Stimulated activated CD4-positive, alpha-beta T cell treated with anti-CD3 and anti-CD28 coated beads, Interleukin-1b, Interleukin-23, amount 100 ng/mL, for 24 hours (primary cell): ENCODE measurements around the gene PDE7B.
A peak's percentile ranks its signal among the peaks of the same experiment; 100 is the strongest.

ENCODE experiments used
- DNase-seq, 4 experiments: peaks; one replicate each; pipeline ENCODE4 v3.0.0-alpha.2; 2020; ENCODE audit warnings: low read depth in 4 of 4, low spot score in 1 of 4

Gene PDE7B

DNA sequence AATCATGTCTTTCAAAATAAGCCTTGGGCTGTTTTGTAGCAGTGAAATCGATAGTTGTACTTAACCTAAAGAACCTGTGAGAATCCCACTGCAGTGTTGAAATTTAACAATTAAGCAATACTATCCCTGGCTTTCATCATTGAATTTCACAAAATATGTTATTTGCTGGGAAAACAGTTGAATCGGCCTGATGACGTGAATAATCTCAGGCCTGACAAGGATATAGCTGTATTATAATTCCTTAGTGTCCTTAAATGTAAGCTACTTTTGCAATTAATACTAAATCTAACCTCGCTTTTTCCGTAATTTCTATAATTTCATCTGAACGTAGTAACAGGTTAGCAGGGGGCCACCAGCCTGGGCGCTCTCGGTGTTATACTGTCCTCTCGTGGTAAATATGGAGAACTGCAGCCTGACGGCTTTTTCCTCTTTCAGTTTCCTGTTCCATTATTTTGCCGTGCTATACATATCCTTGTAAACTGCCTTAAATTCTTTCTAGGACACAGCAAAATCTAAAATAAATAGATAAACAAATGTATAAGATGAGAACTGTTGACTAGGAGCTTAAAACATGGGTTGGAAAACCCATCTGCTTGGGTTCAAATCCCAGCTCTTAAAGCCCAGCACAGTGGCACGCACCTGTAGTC lies 374.6 kb downstream of the PDE7B start:
- DNase-seq, result peak in 2 of 4 experiments; percentile 19 to 40

DNA sequence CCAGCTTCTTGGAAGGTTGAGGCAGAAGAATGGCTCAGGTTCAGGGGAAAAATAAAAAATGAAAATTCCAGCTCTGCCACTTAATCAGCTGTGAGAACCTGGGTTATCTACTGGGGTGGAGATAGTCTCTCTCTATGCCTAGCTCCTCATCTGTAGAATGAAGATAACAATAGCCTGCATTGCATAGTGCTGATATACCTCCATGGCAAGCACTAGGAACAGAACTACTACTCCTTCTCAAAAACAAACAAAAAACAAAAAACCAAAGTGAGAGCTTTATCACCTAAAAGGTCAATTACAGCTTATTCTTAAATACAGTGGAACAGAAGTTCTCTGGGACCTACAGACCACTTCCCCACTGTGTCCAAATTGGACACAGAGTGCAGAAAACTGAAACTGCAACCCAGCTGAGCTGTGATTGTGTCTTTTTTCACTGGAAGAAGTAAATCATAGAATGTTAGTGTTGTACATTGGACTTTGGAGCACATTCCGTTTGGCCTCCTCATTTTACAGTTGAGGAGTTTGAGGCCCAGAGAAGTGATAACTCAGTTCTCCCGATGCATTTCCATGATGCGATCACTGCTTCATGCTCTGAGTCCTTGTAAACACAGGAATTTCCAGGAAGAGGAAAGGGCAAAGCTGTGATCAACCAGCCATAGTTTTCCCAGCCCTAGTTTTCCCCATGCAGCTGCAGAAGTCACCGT lies 375.3 kb downstream of the PDE7B start:
- no peak for DNase-seq

DNA sequence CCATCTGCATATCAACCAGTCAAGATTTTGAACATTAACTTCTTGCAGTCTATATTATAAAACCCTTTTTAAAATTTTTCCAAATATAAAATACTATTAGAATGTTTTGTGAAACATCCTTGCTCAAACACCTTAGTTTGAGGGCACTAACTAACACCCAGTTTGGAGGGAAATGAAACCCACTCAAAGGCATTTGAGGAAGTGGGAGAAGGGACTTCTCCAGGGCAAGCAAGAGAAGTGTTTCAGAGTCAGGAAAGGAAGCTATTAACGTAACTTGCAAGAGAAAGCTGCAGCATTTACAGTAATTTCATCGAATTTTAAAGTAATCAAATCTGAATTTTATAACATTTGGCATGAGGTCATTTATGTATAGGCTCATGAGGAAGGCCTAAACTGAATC lies 377.3 kb downstream of the PDE7B start:
- DNase-seq, result no peak

DNA sequence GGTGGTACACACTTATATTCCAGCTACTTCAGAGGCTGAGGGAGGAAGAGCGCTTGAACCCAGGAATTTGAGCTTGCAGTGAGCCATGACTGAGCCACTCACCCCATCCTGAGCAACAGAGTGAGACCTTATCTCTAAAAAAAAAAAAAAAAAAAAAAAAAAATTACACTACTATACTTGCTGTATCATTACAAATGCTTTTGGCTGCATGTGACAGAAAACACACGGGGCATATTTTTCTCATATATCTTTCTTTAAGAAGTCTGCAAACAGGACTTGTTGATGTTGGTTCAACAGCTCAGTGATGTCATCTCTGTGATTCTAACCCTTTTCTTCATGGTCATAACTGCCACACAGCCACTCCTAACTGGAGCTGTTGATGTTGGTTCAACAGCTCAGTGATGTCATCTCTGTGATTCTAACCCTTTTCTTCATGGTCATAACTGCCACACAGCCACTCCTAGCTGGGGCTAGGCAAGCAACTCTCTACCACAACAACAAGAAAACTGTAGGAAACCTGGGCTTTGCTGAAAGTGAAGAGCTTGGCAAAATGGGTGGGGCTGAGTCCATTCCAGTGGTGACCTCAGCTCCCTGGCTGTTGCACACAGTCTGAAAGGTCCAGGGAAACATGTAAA lies 378.8 kb downstream of the PDE7B start:
- no peak for DNase-seq

DNA sequence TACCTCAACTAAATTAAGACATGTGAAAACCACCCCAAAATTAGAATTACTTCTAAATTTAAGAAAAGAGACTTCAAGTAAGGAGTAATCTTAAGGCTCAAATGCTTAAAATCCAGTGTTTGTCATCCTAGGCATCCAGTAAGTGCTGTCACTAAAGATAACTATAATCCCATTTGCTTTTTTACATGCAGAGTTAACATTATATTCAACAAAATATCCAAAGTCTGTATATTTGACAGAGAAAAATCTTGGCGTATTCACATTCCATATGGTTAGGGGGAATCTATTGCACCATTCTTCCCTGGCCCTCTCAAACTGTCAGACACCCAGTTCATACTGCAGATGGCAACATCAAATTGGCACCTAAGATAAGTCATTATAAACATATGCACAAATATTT lies 381.2 kb downstream of the PDE7B start:
- DNase-seq, result no peak

DNA sequence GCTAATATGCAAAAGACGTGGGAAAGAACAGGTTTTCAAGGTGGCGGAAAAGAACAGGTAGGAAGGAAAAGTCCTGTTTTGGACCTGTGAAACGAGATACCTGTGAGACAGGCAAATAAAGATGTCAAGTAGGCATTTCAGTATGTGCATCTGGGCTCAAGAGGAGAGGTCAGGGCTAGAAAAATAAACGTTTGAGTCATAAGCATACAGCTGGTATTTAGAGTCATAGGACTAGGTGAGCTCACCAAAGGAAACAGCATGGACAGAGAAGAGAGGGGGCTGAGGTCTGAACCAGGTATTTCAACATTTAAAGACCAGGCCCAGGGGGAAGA lies 383.7 kb downstream of the PDE7B start:
- DNase-seq, result no peak

DNA sequence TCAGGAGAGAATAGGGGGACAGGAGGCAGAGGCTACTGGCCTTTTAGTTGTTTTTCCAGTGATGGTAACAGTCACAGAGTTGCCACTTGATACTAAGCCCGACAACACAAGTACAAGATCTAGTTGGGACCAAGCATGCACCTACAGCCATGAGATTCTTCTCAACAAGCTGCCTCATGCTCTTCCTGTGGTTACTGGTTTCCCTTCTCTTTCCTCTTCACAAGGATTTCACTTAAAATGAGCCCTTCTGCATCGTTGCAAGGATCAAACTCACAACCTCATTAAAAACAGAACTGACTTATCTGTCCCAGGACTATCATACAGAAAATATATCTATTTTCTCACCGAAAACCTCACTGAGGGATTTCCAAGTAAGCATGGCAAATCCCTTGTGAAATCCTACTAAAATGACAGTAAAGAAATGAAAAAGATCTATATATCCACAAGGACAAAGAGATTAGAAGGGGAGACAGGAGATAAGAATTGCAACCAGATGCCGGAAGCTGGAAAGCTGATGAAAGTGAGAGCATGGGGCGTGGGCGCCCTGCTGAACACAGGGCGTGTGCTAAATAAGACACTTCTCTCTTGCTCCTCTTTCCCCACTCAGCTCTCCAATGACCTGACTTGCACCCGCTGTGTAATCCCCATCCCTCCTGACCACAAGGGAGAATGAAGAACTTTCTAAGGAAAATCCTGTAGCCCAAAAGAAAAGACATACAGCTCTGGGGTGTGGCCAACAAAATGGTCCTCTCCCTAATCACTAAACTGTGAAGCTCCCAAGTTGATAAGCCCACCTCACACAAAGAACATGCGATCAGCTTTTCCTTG lies 385.2 kb downstream of the PDE7B start:
- no peak for DNase-seq

DNA sequence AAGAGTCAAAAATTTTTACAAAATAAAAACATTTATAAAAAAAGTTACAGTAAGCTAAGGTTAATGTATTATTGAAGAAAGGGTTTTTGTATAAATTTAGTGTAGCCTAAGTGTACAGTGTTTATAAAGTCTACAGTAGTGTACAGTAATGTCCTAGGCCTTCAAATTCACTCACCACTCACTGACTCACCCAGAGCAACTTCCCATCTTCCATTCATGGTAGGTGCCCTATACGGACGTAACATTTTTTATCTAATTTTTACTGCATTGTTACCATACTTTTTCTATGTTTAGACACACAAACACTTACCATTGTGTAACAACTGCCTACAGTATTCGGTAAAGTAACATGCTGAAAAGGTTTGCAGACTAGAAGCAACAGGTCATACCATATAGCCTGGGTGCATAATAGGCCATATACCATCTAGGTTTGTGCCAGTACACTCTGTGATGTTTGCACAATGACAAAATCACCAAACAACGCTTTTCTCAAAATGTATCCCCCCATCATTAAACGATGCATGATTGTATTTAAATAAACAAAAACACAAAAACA lies 392.6 kb downstream of the PDE7B start:
- no peak for DNase-seq
